Medulla oblongata (tissue), 1 donor: ENCODE data around the gene RPLP2.

Source experiments
- DNase-seq: peaks from one replicate; pipeline ENCODE4 v3.0.0-alpha.2; 2015; ENCODE audit errors: extremely low spot score

The RPLP2 gene

GRCh38 chr11:791658-792534, 17.9 kb upstream of the RPLP2 start:
- no peak for DNase-seq

GRCh38 chr11:792535-792821, 17.3 kb upstream of the RPLP2 start:
- DNase-seq: no peak

GRCh38 chr11:792873-793272, 16.9 kb upstream of the RPLP2 start:
- DNase-seq: no peak

GRCh38 chr11:793556-793955, 16.2 kb upstream of the RPLP2 start:
- DNase-seq: no peak

GRCh38 chr11:794013-794765, 15.6 kb upstream of the RPLP2 start:
- DNase-seq: no peak

GRCh38 chr11:794766-795633, 14.8 kb upstream of the RPLP2 start:
- no peak for DNase-seq

GRCh38 chr11:795634-796564, 13.9 kb upstream of the RPLP2 start:
- DNase-seq: peak; percentile 72

GRCh38 chr11:796565-797295, 13.0 kb upstream of the RPLP2 start:
- DNase-seq: no peak

- DNase-seq: peak; percentile 78
Measured at GRCh38 chr11:797296-798092, 12.3 kb upstream of the RPLP2 start.

- DNase-seq: peak; percentile 79
Measured at GRCh38 chr11:798093-798713, 11.6 kb upstream of the RPLP2 start, which contains the start of gene SLC25A22. Gene SLC25A22, minus strand, starts transcription at chr11:798281. Its CDS starts 3,275 bp downstream, at chr11:795006.

- no peak for DNase-seq
Measured at GRCh38 chr11:799641-800316, 10.0 kb upstream of the RPLP2 start.

- DNase-seq: no peak
Measured at GRCh38 chr11:800473-800872, 9.3 kb upstream of the RPLP2 start.

GRCh38 chr11:801097-801780, 8.5 kb upstream of the RPLP2 start:
- no peak for DNase-seq

- no peak for DNase-seq
Measured at GRCh38 chr11:802018-802617, 7.6 kb upstream of the RPLP2 start.

- DNase-seq: no peak
Measured at GRCh38 chr11:802693-803466, 6.9 kb upstream of the RPLP2 start.

- DNase-seq: no peak
Measured at GRCh38 chr11:803467-803742, 6.4 kb upstream of the RPLP2 start.
